ENCODE data around the gene SHOC2. TPM values are rescaled to one million over a fixed set of nuclear protein-coding genes. Genes with fewer than 3 reads are reported as not detected.
A peak's percentile ranks its signal among the peaks of the same experiment; 100 is the strongest.

SHOC2 gene
- total and polyA plus RNA-seq, 12 donors: 18.6 to 68.2 (median 48.5) TPM

DNA sequence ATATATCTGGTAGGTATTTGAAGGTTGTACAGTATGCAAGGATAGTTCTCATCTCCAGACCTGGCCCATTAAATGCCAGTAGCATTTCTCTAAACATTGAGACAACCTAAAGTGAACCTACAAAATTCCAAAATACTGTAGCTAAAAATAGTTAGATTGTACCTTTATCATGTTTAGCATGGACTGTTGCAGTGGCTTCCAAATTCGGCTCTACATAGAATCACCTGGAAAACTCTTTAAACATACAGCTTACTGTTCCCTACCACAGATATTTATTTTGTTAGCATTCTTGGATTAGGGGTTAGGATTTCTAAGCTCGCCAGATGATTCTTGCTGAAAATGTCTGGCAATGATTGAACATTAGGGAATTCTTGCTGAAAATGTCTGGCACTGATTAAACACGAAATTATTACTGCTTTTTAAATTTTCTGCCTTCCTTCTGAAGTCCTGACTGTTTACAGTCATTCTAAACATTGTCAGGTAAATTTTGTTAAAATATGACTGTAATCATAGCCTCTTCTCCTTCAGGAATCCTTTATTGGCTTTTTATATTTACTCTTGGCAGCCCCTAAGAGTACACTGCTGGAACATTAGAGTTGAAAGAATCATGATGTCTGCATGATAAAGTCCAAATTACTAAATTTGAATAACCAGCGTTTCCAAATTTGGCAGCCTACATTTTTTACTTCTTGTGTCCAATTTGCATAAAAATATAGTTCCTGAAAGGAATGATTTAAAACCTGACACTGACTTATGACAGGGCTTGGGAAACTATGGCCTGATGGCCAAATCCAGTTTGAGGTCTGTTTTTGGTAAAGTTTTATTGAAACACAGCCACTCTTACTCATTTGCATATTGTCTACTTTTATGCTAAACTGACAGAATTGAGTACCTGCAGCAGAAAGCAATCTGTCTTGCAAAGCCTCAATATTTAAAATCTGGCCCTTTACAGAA, 40.3 kb downstream of the SHOC2 start:
- H3K27me3 ChIP-seq: no peaks in the 10 kb centered on the region
- intact Hi-C loops (cut with DNase I): no loop called here
- 35 to 36% methylated on average over 4 of the region's 4 CpGs for WGBS, 2 donors
- H3K4me1 ChIP-seq: peaks cover 0 to 64% (median 46%) of the 10 kb centered on the region in 9 donors
- peaks cover 0 to 5% (median 0%) of the 10 kb centered on the region in 9 donors for H3K36me3 ChIP-seq
- no peaks in the 10 kb centered on the region for H3K9me3 ChIP-seq
- no peak for DNase-seq
- H3K27ac ChIP-seq: peak overlapping the region in 5 of 10 donors; percentile 6 to 38 (median 27)
- peak in 3 of 8 donors; percentile 34 to 71 (median 61) for ATAC-seq
- H3K4me3 ChIP-seq: no peak overlapping the region
- TF ChIP-seq, protein P1, sequence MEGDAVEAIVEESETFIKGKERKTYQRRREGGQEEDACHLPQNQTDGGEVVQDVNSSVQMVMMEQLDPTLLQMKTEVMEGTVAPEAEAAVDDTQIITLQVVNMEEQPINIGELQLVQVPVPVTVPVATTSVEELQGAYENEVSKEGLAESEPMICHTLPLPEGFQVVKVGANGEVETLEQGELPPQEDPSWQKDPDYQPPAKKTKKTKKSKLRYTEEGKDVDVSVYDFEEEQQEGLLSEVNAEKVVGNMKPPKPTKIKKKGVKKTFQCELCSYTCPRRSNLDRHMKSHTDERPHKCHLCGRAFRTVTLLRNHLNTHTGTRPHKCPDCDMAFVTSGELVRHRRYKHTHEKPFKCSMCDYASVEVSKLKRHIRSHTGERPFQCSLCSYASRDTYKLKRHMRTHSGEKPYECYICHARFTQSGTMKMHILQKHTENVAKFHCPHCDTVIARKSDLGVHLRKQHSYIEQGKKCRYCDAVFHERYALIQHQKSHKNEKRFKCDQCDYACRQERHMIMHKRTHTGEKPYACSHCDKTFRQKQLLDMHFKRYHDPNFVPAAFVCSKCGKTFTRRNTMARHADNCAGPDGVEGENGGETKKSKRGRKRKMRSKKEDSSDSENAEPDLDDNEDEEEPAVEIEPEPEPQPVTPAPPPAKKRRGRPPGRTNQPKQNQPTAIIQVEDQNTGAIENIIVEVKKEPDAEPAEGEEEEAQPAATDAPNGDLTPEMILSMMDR (IDR thresholded peaks at IDR 0.05): no peak

DNA sequence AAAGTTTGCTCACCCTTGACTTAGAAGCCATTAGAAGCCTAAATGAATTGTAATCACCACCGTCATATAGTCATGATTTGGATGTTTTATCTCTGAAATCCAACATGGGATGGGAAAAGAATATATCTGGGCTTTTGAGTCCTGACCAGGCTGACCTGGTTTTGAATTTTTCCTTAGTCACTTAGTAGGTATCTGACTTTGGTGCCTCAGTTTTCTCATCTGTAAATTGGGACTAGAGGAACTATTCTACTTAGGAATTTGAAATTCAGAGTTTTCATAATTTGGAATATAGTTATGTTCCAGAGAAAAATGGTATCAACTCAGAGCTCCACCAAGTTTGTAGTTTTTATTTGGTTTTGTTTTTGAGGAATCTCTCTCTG, 40.9 kb downstream of the SHOC2 start:
- Histone ChIP-seq H3K4me3 (no peak overlapping the region), H3K27me3 (no peaks in the 10 kb centered on the region), H3K9me3 (no peaks in the 10 kb centered on the region), H3K4me1 (peaks cover 0 to 66% (median 48%) of the 10 kb centered on the region in 9 donors), H3K27ac (peak overlapping the region in 2 of 10 donors; percentile 12 to 38), H3K36me3 (peaks cover 0 to 12% (median 0%) of the 10 kb centered on the region in 9 donors)
- intact Hi-C loops (cut with DNase I): no loop called here
- no peak for DNase-seq
- no peak for ATAC-seq
- 57 to 99% methylated on average over 1 of the region's 1 CpG for WGBS, 2 donors
- TF ChIP-seq, protein P1 (IDR thresholded peaks at IDR 0.05): no peak

DNA sequence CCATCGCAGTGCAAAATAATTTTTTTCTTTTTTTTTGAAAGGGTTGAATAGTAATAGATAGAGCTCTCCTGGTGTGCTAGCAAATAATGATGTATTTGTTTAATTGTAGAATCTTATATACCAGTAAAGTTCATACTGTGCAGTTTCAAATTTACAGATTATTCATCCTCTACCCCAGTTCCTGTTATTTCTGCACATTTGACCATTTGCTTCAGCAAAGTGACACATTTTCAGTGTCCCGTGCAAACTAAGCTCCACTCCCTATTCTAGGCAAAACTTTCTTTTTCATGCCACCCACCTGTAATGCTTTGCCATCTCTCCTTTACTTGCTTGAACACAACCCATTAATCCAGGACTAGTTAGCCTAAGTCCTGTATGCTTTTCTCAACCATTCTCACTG, 43.0 kb downstream of the SHOC2 start:
- DNase-seq: no peak
- 71 to 72% methylated on average over 2 of the region's 2 CpGs for whole genome bisulfite sequencing, 2 donors
- no peak overlapping the region for H3K4me3 ChIP-seq
- H3K36me3 ChIP-seq: peaks cover 0 to 15% (median 0%) of the 10 kb centered on the region in 9 donors
- no peaks in the 10 kb centered on the region for H3K27me3 ChIP-seq
- peaks cover 0 to 80% (median 57%) of the 10 kb centered on the region in 9 donors for H3K4me1 ChIP-seq
- no peak overlapping the region for H3K27ac ChIP-seq
- ATAC-seq: no peak
- TF ChIP-seq, protein P1 (IDR thresholded peaks at IDR 0.05): no peak
- intact Hi-C loops (cut with DNase I): no loop called here
- no peaks in the 10 kb centered on the region for H3K9me3 ChIP-seq

DNA sequence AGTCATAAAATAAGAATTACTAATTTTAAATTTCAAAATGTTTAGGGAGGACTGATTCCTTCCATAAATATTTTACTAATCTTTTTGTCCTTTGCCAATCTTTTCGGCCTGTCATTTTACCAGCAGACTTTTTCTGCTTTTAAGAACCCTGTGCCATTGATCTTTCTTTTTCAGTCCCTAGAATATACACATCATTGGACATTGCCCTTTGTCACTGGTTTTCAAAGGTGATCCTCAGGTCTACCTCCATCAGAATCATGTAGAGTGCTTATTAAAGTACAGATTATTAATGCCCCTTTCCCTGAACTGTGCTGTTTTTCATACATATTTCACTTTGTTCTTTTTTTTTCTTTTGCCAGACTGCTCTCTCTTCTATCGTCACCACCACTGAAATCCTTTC, 43.8 kb downstream of the SHOC2 start:
- Histone ChIP-seq H3K9me3 (no peaks in the 10 kb centered on the region), H3K4me3 (no peak overlapping the region), H3K4me1 (peaks cover 0 to 80% (median 57%) of the 10 kb centered on the region in 9 donors), H3K27ac (no peak overlapping the region), H3K27me3 (no peaks in the 10 kb centered on the region), H3K36me3 (peaks cover 0 to 15% (median 0%) of the 10 kb centered on the region in 9 donors)
- ATAC-seq (no peak), DNase-seq (no peak)
- intact Hi-C loops (cut with DNase I): no loop called here
- 48 to 66% methylated on average over 2 of the region's 2 CpGs for WGBS, 2 donors
- TF ChIP-seq, protein P1 (IDR thresholded peaks at IDR 0.05): no peak
